Stimulated activated CD4-positive, alpha-beta T cell treated with anti-CD3 and anti-CD28 coated beads, Interleukin-15, amount 100 ng/mL, for 48 hours (primary cell): ENCODE data around the gene APCDD1L.
"Not testable (repeated sequence)": the region's sequence is repeated elsewhere in the genome, so short reads cannot be mapped to it uniquely, and the experiment has no call there.

Experiments
- DNase-seq, 2 donors: peaks; one replicate each; pipeline ENCODE4 v3.0.0-alpha.2; 2020; ENCODE audit warnings: low read depth in 2 of 2

The APCDD1L gene

GRCh38 chr20:58514321-58515232 is 622 bp downstream of the APCDD1L start:
- no peak for DNase-seq

GRCh38 chr20:58513580-58514285 is 1.5 kb downstream of the APCDD1L start:
- no peak for DNase-seq

- no peak for DNase-seq
Observed at GRCh38 chr20:58512808-58513552, 2.2 kb downstream of the APCDD1L start.

- no peak for DNase-seq
Observed at GRCh38 chr20:58511861-58512260, 3.3 kb downstream of the APCDD1L start.

- no peak for DNase-seq
Observed at GRCh38 chr20:58511364-58511763, 3.8 kb downstream of the APCDD1L start.

GRCh38 chr20:58510921-58511320 is 4.3 kb downstream of the APCDD1L start:
- DNase-seq, result no peak

GRCh38 chr20:58508762-58509395 is 6.3 kb downstream of the APCDD1L start:
- DNase-seq, result no peak

- DNase-seq, result not testable (repeated sequence)
Observed at GRCh38 chr20:58506999-58507398, 8.2 kb downstream of the APCDD1L start.

GRCh38 chr20:58504566-58504965 is 10.6 kb downstream of the APCDD1L start:
- no peak for DNase-seq

- DNase-seq, result no peak
Observed at GRCh38 chr20:58503668-58504067, 11.5 kb downstream of the APCDD1L start.

GRCh38 chr20:58500256-58500655 is 14.9 kb downstream of the APCDD1L start:
- DNase-seq, result no peak

GRCh38 chr20:58498470-58499068 is 16.6 kb downstream of the APCDD1L start:
- no peak for DNase-seq

- DNase-seq, result no peak
Observed at GRCh38 chr20:58497724-58498469, 17.3 kb downstream of the APCDD1L start.

GRCh38 chr20:58497076-58497641 is 18.0 kb downstream of the APCDD1L start:
- no peak for DNase-seq

GRCh38 chr20:58496429-58496769 is 18.8 kb downstream of the APCDD1L start:
- no peak for DNase-seq

- no peak for DNase-seq
Observed at GRCh38 chr20:58495623-58496428, 19.4 kb downstream of the APCDD1L start.

GRCh38 chr20:58494923-58495622 is 20.1 kb downstream of the APCDD1L start:
- no peak for DNase-seq

- no peak for DNase-seq
Observed at GRCh38 chr20:58492795-58493524, 22.2 kb downstream of the APCDD1L start.
